HCT116 (cell line): Measurements from ENCODE around the gene PATL2. TPM values are rescaled to one million over a fixed set of nuclear protein-coding genes. Genes with fewer than 3 reads are reported as not detected.

Experiments used
- ATAC-seq: fragments of 200-7000 bp; cut with Tn5 transposase; 2 replicates; pipeline ENCODE4 v1.9.1; 2020; ENCODE audit warnings: mild to moderate bottlenecking, moderate library complexity
- BruUV-seq: library from RNA; stranded (reverse); fragments of 400-500 nt; replicated peaks from 2 replicates; lab custom pipeline; 2021; lab: Mats Ljungman, UMichigan
- CTCF ChIA-PET: fragments of 300-600 bp; sonication (Branson Sonifier 250); formaldehyde crosslinking; loops from one replicate; lab custom pipeline; 2021; ENCODE audit warnings: antibody characterized with exemption; lab: Charles Lee
- POLR2A ChIA-PET: fragments of 300-600, 350-600 bp; sonication (Branson Sonifier 250); formaldehyde crosslinking; loops from one replicate; lab custom pipeline; 2021; ENCODE audit warnings: antibody characterized with exemption; lab: Charles Lee
- RAD21 ChIA-PET, 2 experiments: fragments of 300-600 bp; sonication (Branson Sonifier 250); formaldehyde crosslinking; loops; one replicate each; lab custom pipeline; 2023; ENCODE audit warnings: low total read pairs in 2 of 2; ENCODE audit not compliant: uncharacterized antibody in 2 of 2, unreplicated experiment in 2 of 2, low non-redundant PET in 1 of 2; lab: Charles Lee
- DNase-seq: peaks from one replicate; pipeline ENCODE4 v3.0.0-alpha.2; 2010; ENCODE audit warnings: low read depth, low spot score
- H2AFZ ChIP-seq: fragments of 200-600 bp; shearing (Covaris generic), sonication (generic); 2 replicates; pipeline ENCODE4 v1.6.1; 2017; ENCODE audit warnings: low read depth, mixed run types, mixed read lengths, antibody characterized with exemption, low read length; ENCODE audit not compliant: poor library complexity, severe bottlenecking
- H3K27ac ChIP-seq: 2 replicates; pipeline ENCODE4 v1.5.1; 2012; ENCODE audit warnings: low read depth, low read length
- H3K27me3 ChIP-seq: fragments of 200-600 bp; sonication (generic); 2 replicates; pipeline ENCODE4 v1.6.1; 2016; ENCODE audit warnings: mixed run types, low read length, mixed read lengths; ENCODE audit not compliant: insufficient read depth
- H3K36me3 ChIP-seq, 2 experiments: fragments of 200-500 bp in 1 of 2; fragments of 200-600 bp in 1 of 2; sonication (Bioruptor generic) in 1 of 2; sonication (generic) in 1 of 2; 2 replicates each; pipeline versions ENCODE4 v1.5.1 to v1.6.1; 2014 to 2016; ENCODE audit warnings: low read length in 2 of 2, inconsistent platforms in 1 of 2, mixed read lengths in 1 of 2, mixed run types in 1 of 2; ENCODE audit not compliant: insufficient read depth in 2 of 2, control insufficient read depth in 1 of 2
- H3K4me1 ChIP-seq, 2 experiments: fragments of 200-600 bp in 1 of 2; sonication (generic) in 1 of 2; 2 replicates each; pipeline versions ENCODE4 v1.5.1 to v1.6.1; 2012 to 2017; ENCODE audit warnings: low read length in 2 of 2, inconsistent platforms in 1 of 2, mild to moderate bottlenecking in 1 of 2, mixed read lengths in 1 of 2, mixed run types in 1 of 2, moderate library complexity in 1 of 2; ENCODE audit not compliant: insufficient read depth in 2 of 2, control insufficient read depth in 1 of 2
- H3K4me2 ChIP-seq: fragments of 200-600 bp; sonication (generic); 2 replicates; pipeline ENCODE4 v1.6.1; 2017; ENCODE audit warnings: mixed run types, low read length, mixed read lengths
- H3K4me3 ChIP-seq, 2 experiments: fragments of 200-600 bp in 1 of 2; sonication (generic) in 1 of 2; replicated peaks in 1 of 2; 2 replicates each; pipeline ENCODE4 v1.5.1; 2011 to 2016; ENCODE audit warnings: low read length in 2 of 2, control low read depth in 1 of 2, low read depth in 1 of 2, mild to moderate bottlenecking in 1 of 2, mixed read lengths in 1 of 2, mixed run types in 1 of 2
- H3K79me2 ChIP-seq: fragments of 200-600 bp; sonication (generic); 2 replicates; pipeline ENCODE4 v1.6.1; 2017; ENCODE audit warnings: mild to moderate bottlenecking, mixed run types, low read length, moderate library complexity, mixed read lengths; ENCODE audit not compliant: insufficient read depth
- H3K9ac ChIP-seq: fragments of 200-600 bp; sonication (generic); 2 replicates; pipeline ENCODE4 v1.6.1; 2016; ENCODE audit warnings: low read length, mixed read lengths
- H3K9me2 ChIP-seq: fragments of 200-600 bp; sonication (generic), shearing (Covaris generic); 2 replicates; pipeline ENCODE4 v1.6.1; 2017; ENCODE audit warnings: mixed run types, mild to moderate bottlenecking, moderate library complexity; ENCODE audit not compliant: insufficient read depth
- H3K9me3 ChIP-seq, 2 experiments: fragments of 200-500 bp in 1 of 2; fragments of 200-600 bp in 1 of 2; sonication (Bioruptor generic) in 1 of 2; sonication (generic) in 1 of 2; 2 replicates each; pipeline ENCODE4 v1.6.1; 2014 to 2017; ENCODE audit warnings: low read length in 2 of 2, mixed read lengths in 2 of 2, inconsistent platforms in 1 of 2, low read depth in 1 of 2, mild to moderate bottlenecking in 1 of 2, mixed run types in 1 of 2, moderate library complexity in 1 of 2; ENCODE audit not compliant: control insufficient read depth in 1 of 2, insufficient read depth in 1 of 2
- H4K20me1 ChIP-seq: fragments of 200-600 bp; sonication (generic), shearing (Covaris generic); 2 replicates; pipeline ENCODE4 v1.6.1; 2017; ENCODE audit warnings: mixed run types, mild to moderate bottlenecking, moderate library complexity; ENCODE audit not compliant: insufficient read depth
- CBX3 ChIP-seq: IDR thresholded peaks from 2 replicates; pipeline ENCODE4 v1.6.1; 2012; ENCODE audit warnings: low read depth
- CTCF ChIP-seq, 3 experiments: fragments of 200-600 bp in 1 of 3; sonication (generic) in 1 of 3; IDR thresholded peaks in 2 of 3; conservative IDR thresholded peaks in 1 of 3; 2 replicates each; pipeline ENCODE4 v1.5.1; 2012 to 2017; ENCODE audit warnings: low read depth in 2 of 3, low read length in 2 of 3, antibody characterized with exemption in 1 of 3, borderline replicate concordance in 1 of 3, control low read depth in 1 of 3, mild to moderate bottlenecking in 1 of 3, mixed read lengths in 1 of 3, mixed run types in 1 of 3, moderate library complexity in 1 of 3; ENCODE audit not compliant: insufficient read depth in 1 of 3
- EGR1 ChIP-seq: IDR thresholded peaks from 2 replicates; pipeline ENCODE4 v1.6.1; 2012; ENCODE audit warnings: low read depth
- ELF1 ChIP-seq: IDR thresholded peaks from 2 replicates; pipeline ENCODE4 v1.6.1; 2012; ENCODE audit warnings: low read depth, borderline replicate concordance
- EZH2 ChIP-seq: fragments of 200-600 bp; sonication (generic); IDR thresholded peaks from 2 replicates; pipeline ENCODE4 v1.6.1; 2017; ENCODE audit warnings: antibody characterized with exemption, mixed run types
- EZH2phosphoT487 ChIP-seq: fragments of 200-600 bp; IDR thresholded peaks from 2 replicates; pipeline ENCODE4 v1.6.1; 2018; ENCODE audit warnings: antibody characterized with exemption, borderline replicate concordance
- FOSL1 ChIP-seq: IDR thresholded peaks from 2 replicates; pipeline ENCODE4 v1.6.1; 2012; ENCODE audit warnings: low read depth
- JUND ChIP-seq: IDR thresholded peaks from 2 replicates; pipeline ENCODE4 v1.6.1; 2012
- MAX ChIP-seq: IDR thresholded peaks from 2 replicates; pipeline ENCODE4 v1.6.1; 2012
- POLR2A ChIP-seq: IDR thresholded peaks from 2 replicates; pipeline ENCODE4 v1.7.0; 2011; ENCODE audit warnings: borderline replicate concordance; ENCODE audit not compliant: insufficient read depth, insufficient read length; ENCODE audit errors: extremely low read depth
- POLR2AphosphoS5 ChIP-seq: IDR thresholded peaks from 2 replicates; pipeline ENCODE4 v1.6.1; 2011; ENCODE audit warnings: mild to moderate bottlenecking, low read depth, low read length, moderate library complexity
- RAD21 ChIP-seq: IDR thresholded peaks from 2 replicates; pipeline ENCODE4 v1.6.1; 2012; ENCODE audit warnings: low read depth, mild to moderate bottlenecking
- REST ChIP-seq: IDR thresholded peaks from 2 replicates; pipeline ENCODE4 v1.6.1; 2012; ENCODE audit warnings: low read depth
- SIN3A ChIP-seq: IDR thresholded peaks from 2 replicates; pipeline ENCODE4 v1.6.1; 2012; ENCODE audit warnings: low read depth
- SP1 ChIP-seq: IDR thresholded peaks from 2 replicates; pipeline ENCODE4 v1.6.1; 2012; ENCODE audit warnings: low read depth
- SRF ChIP-seq: IDR thresholded peaks from 2 replicates; pipeline ENCODE4 v1.6.1; 2012; ENCODE audit warnings: low read depth
- TCF7L2 ChIP-seq: IDR thresholded peaks from 2 replicates; pipeline ENCODE4 v1.7.0; 2011; ENCODE audit warnings: borderline replicate concordance, inconsistent platforms; ENCODE audit not compliant: insufficient read depth, insufficient read length; ENCODE audit errors: extremely low read depth
- ZBTB33 ChIP-seq: IDR thresholded peaks from 2 replicates; pipeline ENCODE4 v1.6.1; 2011; ENCODE audit warnings: mild to moderate bottlenecking, low read length, moderate library complexity; ENCODE audit not compliant: insufficient replicate concordance; ENCODE audit errors: extremely low read depth
- ZFX ChIP-seq: fragments of 450-650 bp; IDR thresholded peaks from 2 replicates; pipeline ENCODE4 v1.6.1; 2017
- ZNF274 ChIP-seq: fragments of 200-500 bp; sonication (Bioruptor generic); IDR thresholded peaks from 2 replicates; pipeline ENCODE4 v1.6.1; 2014; ENCODE audit warnings: mild to moderate bottlenecking, low read depth, low read length, inconsistent platforms
- intact Hi-C: fragments of 100-400 bp; cut with micrococcal nuclease; formaldehyde crosslinking; loops from 2 replicates; pipeline ENCODE4 v1.10.0; 2022
- total RNA-seq: library from RNA; stranded (reverse); gene quantifications from one replicate; pipeline ENCODE4 v1.2.1, GENCODE V29; 2021; ENCODE audit not compliant: unreplicated experiment

PATL2 gene
- total RNA-seq, 1 experiment from 2014 or later, result 1.2 TPM

GRCh38 chr15:44657378-44657777 lies 53.7 kb downstream of the PATL2 start:
- RAD21 ChIA-PET, result no interaction called here
- H3K36me3 ChIP-seq, result peaks cover 23 to 26% of the 10 kb centered on the region in 2 experiments

More at GRCh38 chr15:44657378-44657777, 53.7 kb downstream of the PATL2 start:
- Histone ChIP-seq H2AFZ (no peak overlapping the region), H3K79me2 (peaks cover 19% of the 10 kb centered on the region), H3K4me2 (no peak overlapping the region), H4K20me1 (no peaks in the 10 kb centered on the region), H3K9me3 (no peaks in the 10 kb centered on the region), H3K4me1 (peaks cover 0 to 5% of the 10 kb centered on the region in 2 experiments; a peak in 2 of 4 replicates), H3K27ac (no peak overlapping the region), H3K4me3 (no peak overlapping the region), H3K27me3 (no peaks in the 10 kb centered on the region), H3K9ac (no peak overlapping the region), H3K9me2 (no peaks in the 10 kb centered on the region)
- ChIA-PET CTCF (no interaction called here), POLR2A (no interaction called here)
- DNase-seq, result no peak
- no peak for ATAC-seq
- TF ChIP-seq EZH2phosphoT487 (no peak), ZFX (no peak), EGR1 (no peak), TCF7L2 (no peak), JUND (no peak), ZNF274 (no peak), CBX3 (no peak), ELF1 (no peak), REST (no peak), ZBTB33 (no peak), SRF (no peak), RAD21 (no peak), POLR2AphosphoS5 (no peak), SIN3A (no peak), POLR2A (no peak), CTCF (IDR thresholded peaks at IDR 0.05 in 2 of 3, conservative IDR thresholded peaks at IDR 0.05 in 1 of 3; ENCODE audit: borderline replicate concordance in 1 of 3, insufficient read depth in 1 of 3, low read depth in 2 of 3, low read length in 2 of 3) (no peak), FOSL1 (no peak), MAX (no peak), SP1 (no peak), EZH2 (no peak)
- intact Hi-C loops, result loop anchor here (10.0 kb wide), 1 partner anchor 63 kb away; no protein-coding TSS in a partner anchor
- BruUV-seq, result no TSS peak
